IPS-11a (cell line): ENCODE data around the gene CALY.

ENCODE experiments used
- H3K4me3 ChIP-seq: one replicate; pipeline ENCODE4 v1.5.1; 2013; ENCODE audit warnings: low read depth, low read length, control low read depth

CALY gene

GRCh38 chr10:133275684-133276092, 61.0 kb downstream of the CALY start:
- H3K4me3 ChIP-seq = no peak overlapping the region

- H3K4me3 ChIP-seq = no peak overlapping the region
These were observed 61.7 kb downstream of the CALY start for GRCh38 chr10:133274751-133275683.
